NCI-H128 (cell line): ENCODE data around the gene NBAS.

Experiments
- DNase-seq: peaks from one replicate; lab custom pipeline; 2025; ENCODE audit not compliant: unreplicated experiment; lab: John Stamatoyannopoulos, UW

Gene NBAS

GRCh38 chr2:15152382-15152781, 408.8 kb downstream of the NBAS start:
- DNase-seq, result no peak

GRCh38 chr2:15149063-15149462, 412.1 kb downstream of the NBAS start:
- no peak for DNase-seq

GRCh38 chr2:15147591-15147990, 413.5 kb downstream of the NBAS start:
- DNase-seq, result no peak

- no peak for DNase-seq
Observed at GRCh38 chr2:15146960-15147359, 414.2 kb downstream of the NBAS start.

GRCh38 chr2:15145919-15146318, 415.2 kb downstream of the NBAS start:
- DNase-seq, result no peak

GRCh38 chr2:15145046-15145817, 415.9 kb downstream of the NBAS start:
- DNase-seq, result no peak

- DNase-seq, result no peak
Observed at GRCh38 chr2:15142069-15142689, 419.0 kb downstream of the NBAS start.

GRCh38 chr2:15141211-15141610, 419.9 kb downstream of the NBAS start:
- DNase-seq, result no peak

- no peak for DNase-seq
Observed at GRCh38 chr2:15136639-15137038, 424.5 kb downstream of the NBAS start.

GRCh38 chr2:15134957-15135356, 426.2 kb downstream of the NBAS start:
- no peak for DNase-seq

- DNase-seq, result no peak
Observed at GRCh38 chr2:15133461-15133860, 427.7 kb downstream of the NBAS start.

GRCh38 chr2:15128846-15129245, 432.3 kb downstream of the NBAS start:
- no peak for DNase-seq

- DNase-seq, result no peak
Observed at GRCh38 chr2:15127876-15128275, 433.3 kb downstream of the NBAS start.

- no peak for DNase-seq
Observed at GRCh38 chr2:15127301-15127700, 433.8 kb downstream of the NBAS start.

- DNase-seq, result no peak
Observed at GRCh38 chr2:15126373-15126772, 434.8 kb downstream of the NBAS start.

- DNase-seq, result no peak
Observed at GRCh38 chr2:15122915-15123314, 438.2 kb downstream of the NBAS start.

GRCh38 chr2:15120631-15121030, 440.5 kb downstream of the NBAS start:
- DNase-seq, result no peak

GRCh38 chr2:15119722-15120175, 441.4 kb downstream of the NBAS start:
- DNase-seq, result no peak

GRCh38 chr2:15117409-15118050, 443.6 kb downstream of the NBAS start:
- no peak for DNase-seq
